ENCODE data around the gene MXD4. TPM values are rescaled to one million over a fixed set of nuclear protein-coding genes. Genes with fewer than 3 reads are reported as not detected.

The MXD4 gene, protein sequence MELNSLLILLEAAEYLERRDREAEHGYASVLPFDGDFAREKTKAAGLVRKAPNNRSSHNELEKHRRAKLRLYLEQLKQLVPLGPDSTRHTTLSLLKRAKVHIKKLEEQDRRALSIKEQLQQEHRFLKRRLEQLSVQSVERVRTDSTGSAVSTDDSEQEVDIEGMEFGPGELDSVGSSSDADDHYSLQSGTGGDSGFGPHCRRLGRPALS
- 10 to 100 TPM; 38.2 to 60.5 (median 52.1) TPM for polyA plus RNA-seq (ENCODE audit: insufficient read length in 10 of 10)
- long read RNA-seq, donor 1, full-length matches to known transcripts = 29 of 29 reads
- long read RNA-seq, donor 1, partial matches to known transcripts = 0 of 29 reads
- long read RNA-seq, donor 1, other reads (novel, unspliced or antisense) = 0 of 29 reads
- long read RNA-seq, donor 2, full-length matches to known transcripts = 14 of 14 reads
- long read RNA-seq, donor 2, partial matches to known transcripts = 0 of 14 reads
- long read RNA-seq, donor 2, other reads (novel, unspliced or antisense) = 0 of 14 reads
- long read RNA-seq, donor 3 = 0 reads
- long read RNA-seq, donor 4, full-length matches to known transcripts = 25 of 25 reads
- long read RNA-seq, donor 4, partial matches to known transcripts = 0 of 25 reads
- long read RNA-seq, donor 4, other reads (novel, unspliced or antisense) = 0 of 25 reads
- long read RNA-seq, donor 5, full-length matches to known transcripts = 29 of 29 reads
- long read RNA-seq, donor 5, partial matches to known transcripts = 0 of 29 reads
- long read RNA-seq, donor 5, other reads (novel, unspliced or antisense) = 0 of 29 reads
- long read RNA-seq, donor 6, full-length matches to known transcripts = 40 of 46 reads
- long read RNA-seq, donor 6, partial matches to known transcripts = 6 of 46 reads
- long read RNA-seq, donor 6, other reads (novel, unspliced or antisense) = 0 of 46 reads
- long read RNA-seq, donor 7, full-length matches to known transcripts = 21 of 21 reads
- long read RNA-seq, donor 7, partial matches to known transcripts = 0 of 21 reads
- long read RNA-seq, donor 7, other reads (novel, unspliced or antisense) = 0 of 21 reads
- long read RNA-seq, donor 8, full-length matches to known transcripts = 28 of 33 reads
- long read RNA-seq, donor 8, partial matches to known transcripts = 5 of 33 reads
- long read RNA-seq, donor 8, other reads (novel, unspliced or antisense) = 0 of 33 reads
- long read RNA-seq, donor 9, full-length matches to known transcripts = 4 of 4 reads
- long read RNA-seq, donor 9, partial matches to known transcripts = 0 of 4 reads
- long read RNA-seq, donor 9, other reads (novel, unspliced or antisense) = 0 of 4 reads

DNA sequence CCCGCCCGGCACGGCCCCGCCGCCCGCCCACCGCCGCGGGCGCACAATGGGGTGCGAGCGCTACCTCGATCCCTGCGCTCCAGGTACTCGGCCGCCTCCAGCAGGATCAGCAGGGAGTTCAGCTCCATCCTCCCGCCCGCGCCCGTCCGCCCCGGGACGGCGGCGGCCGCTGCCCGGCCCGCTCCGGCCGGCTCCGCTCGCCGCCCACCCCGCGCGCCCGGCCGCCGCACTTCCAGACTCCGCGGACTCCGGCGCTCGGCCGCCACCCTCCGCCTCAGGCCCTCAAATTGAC, at the start of gene MXD4:
Gene MXD4, minus strand, starts transcription at position 257 of the 292 bp plus-strand sequence. Its CDS starts 129 bp downstream, at position 128.
- DNase-seq = no peak

DNA sequence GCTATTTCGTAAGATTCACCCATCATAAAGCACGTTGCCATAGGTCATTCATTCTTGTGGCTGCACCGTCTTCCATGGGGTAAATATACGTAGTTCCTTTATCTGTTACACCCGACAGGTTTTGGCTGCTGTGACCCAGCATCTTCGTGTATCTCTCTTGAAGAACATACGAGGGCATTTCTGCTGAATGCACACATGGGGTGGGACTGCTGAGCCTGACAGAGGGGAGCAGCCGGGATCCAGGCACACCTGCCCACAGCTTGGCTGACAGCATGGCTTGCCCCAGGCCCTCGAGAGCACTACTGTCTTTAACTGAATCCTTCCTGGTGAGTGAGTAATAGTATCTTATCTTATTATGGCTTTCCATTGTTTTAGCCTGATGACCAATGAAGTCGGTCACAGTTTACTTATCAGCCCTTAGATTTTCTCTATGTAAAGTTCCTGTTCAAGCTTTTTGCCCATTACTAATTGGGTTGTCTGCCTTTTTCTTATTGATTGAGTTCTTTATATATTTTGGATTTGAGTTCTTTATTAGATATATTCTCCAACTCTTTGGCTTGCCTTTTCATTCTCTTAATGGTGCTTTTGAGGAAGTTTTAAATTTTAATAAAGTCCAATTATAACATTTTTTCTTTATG, 45.0 kb upstream of the MXD4 start:
- DNase-seq = no peak

DNA sequence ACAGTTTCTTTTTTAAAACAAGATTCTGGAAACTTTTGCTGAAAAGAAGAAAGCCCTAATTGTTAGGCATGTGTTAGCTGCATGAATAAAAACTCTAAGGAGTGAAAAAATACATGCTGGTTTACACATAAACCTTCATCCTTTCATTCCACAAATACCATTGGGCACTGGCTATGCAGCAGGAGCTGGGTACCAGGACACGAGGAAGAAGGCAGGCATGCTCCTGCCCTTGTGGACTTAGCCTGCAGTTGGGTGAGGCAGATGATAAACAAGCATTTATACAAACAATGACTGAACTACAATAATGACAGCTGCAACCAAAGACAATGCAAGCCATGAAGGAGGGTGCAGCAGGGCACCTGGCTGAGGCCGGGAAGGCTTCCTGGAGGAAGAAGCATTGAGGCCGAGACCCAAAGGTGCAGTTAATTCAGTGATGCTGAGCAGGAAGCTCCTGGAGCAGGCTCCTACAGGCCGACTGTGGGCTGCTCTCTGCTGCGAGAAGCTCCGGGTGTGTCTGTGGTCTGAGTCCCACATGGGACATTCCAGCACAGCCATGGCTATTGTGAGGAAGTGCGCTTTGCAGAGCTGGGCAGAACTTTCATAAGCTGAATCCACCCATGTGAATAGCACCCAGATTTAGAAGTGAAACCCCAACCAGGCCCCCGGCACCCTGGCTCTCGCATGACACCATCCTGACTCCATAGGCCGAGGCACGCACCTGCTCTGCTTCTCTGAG, 44.0 kb upstream of the MXD4 start:
- DNase-seq = no peak

DNA sequence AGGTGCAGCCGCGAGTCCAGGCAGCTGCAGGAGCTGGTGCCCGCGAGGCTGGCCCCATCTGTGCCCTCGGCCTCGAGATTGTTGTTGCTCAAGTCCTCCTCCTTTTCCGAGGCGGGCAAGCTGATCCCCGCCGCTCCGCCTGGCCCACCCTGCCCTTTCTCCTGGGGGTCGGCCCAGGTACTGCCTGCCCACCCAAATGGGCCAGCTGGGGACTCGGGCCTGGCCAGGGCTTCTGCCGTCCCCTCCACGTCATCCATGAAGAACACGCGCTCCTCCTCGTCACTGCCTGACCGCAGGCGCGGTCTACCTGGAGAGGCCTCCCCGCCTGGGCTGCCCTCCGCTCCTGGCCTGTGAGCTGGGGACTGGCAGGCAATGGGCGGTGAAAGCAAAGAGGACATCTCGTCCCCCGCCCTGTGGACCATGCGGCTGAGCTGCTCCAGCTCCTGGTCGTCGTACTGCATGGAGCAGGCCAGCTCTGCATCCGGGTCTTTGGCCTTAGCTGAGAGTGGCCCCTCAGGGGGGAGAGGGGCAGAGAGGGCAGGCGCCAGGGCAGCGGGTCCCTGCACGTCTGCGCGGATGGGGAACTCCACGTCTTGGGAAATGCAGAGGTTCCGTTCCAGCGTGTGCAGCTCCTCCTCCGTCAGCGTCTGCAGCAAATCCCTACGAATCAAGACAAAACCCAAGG, 43.1 kb upstream of the MXD4 start:
- no peak for DNase-seq

DNA sequence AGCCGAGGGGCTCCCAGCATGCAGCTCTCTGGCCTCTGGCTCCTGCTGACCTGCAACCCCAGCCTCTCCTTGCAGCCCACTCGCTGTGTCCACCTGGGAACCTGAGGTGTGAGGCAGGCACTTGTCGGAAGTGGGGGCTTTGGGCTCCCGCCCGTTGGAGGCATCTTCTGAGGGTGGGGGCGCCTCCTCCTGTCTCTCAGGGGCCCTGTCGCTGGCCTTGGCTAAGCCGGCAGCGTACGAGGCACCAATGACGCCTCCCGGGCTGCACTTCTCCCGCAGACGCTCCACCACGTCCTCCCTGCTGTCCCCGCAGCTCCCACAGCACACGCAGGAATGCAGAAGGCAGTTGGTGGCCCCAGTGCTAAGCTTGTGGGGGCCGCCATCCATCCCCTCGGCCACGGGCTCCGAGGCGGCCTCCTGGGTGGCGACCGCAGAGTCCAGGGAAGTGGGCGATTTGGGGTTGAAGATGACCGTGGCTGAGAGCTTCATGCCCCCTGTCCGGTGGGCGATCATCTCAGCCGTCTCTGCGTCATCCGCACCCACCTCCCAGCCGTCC, 42.5 kb upstream of the MXD4 start:
- DNase-seq = no peak

DNA sequence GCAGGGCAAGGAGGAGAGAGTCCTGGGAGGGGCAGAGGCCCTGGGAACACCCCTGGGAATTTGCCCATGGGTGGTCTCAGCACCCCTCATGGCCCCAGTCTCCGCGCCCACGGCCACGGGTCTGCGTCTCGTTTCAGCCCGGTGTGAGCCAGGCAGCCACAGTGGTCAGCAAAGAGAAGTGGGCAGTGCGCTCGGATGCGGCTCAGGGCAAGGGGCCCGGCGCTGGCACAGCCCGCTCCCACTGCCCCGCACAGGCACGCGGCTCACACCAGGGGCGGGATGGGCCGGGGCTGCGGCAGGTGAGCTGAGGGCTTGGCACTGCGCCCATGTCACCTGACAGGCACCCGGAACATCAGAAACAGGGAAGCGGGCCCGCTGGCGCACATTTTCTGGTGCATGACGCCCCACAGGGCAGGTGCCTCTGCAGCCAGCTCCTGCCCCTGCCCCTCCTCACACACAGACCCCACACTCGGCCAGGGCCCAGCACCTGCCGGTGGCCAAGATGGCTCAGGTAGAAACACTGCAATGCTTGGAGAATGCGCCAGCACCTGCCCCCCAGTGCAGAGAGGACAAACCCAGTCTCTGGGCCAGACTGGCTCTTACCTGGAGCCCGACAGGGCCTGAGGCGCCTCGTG, 41.9 kb upstream of the MXD4 start:
- no peak for DNase-seq

DNA sequence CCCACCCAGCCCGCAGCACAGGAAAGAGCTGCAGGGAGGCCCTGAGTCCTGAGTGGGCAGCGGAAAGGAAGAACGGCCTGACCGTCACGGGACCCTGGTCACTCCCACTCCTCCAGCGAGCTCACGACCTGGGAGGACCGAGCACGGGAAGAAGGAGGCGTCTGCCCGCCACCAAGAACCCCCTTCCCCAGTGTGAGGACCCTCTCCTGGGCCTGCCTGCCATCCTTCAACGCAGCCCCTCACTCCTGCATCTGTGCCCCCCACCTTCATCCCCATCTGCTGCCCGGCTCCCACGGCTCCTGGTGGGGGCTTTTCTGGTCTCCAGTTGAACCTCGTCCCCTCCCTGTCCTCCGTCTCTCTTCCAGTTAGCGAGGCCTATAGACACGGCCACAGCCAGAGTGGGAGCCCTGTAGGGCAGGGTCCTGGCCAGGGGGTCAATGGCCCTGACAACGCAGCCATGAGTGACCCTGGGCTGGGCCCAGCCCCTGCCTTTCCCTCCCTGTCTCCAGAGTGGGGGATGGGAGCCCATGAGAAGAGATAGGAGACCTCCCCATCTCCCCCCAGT, 41.3 kb upstream of the MXD4 start:
- DNase-seq = no peak

DNA sequence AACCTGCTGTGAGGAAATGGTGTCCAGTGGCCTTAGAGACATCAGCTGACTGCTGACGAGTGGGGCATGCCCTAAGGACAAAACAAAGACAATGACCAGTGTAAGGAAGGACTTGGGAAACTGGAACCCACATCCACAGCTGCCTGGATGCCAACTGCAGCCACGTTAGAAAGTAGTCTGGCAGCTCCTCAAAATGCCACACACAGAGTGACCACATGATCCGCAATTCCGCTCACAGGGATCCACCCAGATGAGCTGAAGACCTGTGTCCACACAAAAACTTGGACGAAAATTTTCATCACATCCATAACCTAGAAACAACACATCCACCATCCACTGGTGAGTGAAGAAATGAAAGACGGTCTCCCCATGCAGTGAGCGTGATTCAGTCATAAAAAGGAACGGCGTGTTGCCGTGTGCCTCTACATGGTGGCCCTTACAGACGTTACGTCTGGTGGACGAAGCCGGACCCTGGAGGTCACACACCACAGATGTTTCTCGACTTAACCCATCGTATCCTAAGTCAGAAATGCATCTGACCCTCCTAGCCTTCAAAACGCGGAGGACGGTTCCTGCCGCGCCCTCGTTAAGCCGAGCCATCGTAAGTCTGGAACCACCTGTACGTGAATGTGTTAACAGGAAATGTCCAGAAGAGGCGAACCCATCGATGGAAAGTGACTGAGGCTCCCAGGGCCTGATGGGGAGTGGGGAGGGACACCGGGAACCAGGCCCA, 40.6 kb upstream of the MXD4 start:
- DNase-seq = no peak

DNA sequence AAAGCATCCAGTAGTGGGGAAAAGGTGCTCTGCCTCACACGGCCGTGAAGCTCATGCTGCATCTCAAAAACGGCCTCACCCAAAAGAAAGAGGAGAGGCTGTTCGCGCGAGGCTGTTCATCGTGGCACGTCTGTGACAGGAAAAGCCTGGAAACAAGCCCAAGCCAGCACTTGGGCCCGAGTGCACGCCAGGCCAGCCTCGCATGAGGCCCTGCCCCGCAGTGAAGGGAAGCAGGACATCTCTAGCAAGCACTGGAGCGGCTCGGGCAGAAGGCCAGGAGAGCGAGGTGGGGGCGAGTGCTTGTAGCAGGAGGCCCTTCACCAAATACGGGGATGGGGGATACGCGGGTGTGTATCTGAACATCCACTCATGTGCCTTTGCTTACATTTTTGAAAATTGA, 39.9 kb upstream of the MXD4 start:
- no peak for DNase-seq

DNA sequence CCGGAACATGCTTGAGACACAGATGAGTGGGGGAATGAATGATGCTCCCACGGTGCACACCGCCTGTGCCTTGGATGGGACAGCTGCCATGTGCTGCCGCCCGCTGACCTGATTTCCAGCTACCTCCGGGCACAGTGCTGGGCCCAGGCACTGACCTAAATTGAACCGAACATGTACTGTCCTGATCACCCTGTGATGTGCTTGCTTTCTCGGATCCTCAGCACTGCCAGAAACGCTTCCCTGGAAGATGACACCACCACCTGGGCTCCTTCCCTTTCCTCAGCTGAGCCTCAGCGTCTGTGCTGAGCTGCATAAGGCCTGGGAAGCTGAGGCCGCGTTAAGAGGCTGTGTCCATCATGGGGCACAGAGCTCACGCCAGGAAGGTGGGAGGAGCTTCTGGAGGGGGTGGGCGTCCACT, 39.3 kb upstream of the MXD4 start:
- DNase-seq = no peak

DNA sequence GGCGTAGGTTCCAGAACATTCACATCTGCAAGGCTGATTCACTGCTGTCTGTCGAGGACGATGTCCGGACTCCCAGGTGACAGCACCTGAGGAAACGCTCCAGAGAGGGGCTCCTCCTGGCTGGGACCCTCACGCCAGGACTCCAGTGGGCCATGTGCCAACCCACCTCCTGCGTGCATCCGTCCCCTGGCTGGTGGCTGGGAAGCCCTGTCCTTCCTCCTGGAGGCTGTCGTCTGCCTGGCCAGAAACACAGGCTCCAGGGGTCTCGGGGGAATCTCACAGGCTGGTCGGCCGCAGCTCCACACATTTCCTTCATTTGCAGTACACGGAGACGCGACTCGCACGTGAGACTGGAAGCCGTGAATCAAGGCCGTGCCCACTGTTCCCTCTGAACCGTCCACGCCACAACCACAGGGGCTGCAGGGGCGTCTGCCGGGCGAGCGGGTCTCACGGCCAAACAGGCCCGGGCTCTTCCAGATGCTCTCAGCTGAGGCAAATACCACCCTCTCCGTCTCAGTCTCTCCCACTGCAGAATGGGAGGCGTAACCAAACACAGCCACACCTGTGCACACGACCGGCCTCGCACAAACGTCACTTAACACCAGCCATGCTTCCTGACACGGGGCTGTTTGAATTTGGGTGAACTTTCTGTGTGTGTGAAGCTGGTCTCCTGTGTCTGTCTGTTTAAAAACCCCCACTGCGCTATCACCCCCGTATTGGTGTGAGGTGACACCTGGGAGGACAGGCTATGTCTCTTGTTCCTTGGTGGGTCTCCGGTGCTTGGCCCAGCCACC, 38.7 kb upstream of the MXD4 start:
- DNase-seq = no peak

DNA sequence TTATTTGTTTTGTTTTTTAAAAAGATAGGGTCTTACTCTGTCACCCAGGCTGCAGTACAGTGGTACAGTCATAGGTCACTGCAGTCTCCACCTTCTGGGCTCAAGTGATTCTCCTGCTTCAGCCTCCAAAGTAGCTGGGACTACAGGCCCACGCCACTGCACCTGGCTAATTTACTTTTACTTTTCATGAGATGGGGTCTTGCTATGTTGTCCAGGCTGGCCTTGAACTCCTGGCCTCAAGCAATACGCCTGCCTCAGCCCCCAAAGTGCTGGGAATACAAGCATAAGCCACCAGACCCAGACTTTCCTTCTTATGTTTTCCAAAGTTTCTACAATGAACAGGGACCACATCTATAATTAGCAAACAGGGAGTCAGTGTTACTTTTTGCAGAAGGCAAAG, 37.9 kb upstream of the MXD4 start:
- no peak for DNase-seq

DNA sequence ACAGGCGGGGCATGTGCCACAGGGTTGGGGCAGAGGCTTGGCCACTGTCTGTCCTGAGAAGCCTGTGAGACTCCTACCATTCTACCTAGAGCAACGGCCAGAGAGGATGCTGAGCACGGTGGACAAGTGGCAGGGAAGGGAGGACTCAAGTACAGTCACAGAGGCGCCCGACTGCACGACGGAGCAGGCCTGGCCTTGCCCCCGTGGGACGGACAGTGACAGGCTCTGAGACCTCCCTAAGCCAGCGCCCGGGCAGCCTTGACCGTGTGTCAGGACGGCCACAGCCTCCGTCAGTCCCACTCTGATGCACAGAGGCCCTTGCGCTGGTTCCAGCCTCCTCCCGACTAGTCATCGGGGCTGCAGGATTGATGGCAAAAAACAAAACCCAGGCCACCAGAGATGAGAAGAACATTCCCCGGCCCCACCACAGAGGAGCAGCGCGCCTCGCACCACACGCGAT, 36.7 kb upstream of the MXD4 start:
- no peak for DNase-seq

DNA sequence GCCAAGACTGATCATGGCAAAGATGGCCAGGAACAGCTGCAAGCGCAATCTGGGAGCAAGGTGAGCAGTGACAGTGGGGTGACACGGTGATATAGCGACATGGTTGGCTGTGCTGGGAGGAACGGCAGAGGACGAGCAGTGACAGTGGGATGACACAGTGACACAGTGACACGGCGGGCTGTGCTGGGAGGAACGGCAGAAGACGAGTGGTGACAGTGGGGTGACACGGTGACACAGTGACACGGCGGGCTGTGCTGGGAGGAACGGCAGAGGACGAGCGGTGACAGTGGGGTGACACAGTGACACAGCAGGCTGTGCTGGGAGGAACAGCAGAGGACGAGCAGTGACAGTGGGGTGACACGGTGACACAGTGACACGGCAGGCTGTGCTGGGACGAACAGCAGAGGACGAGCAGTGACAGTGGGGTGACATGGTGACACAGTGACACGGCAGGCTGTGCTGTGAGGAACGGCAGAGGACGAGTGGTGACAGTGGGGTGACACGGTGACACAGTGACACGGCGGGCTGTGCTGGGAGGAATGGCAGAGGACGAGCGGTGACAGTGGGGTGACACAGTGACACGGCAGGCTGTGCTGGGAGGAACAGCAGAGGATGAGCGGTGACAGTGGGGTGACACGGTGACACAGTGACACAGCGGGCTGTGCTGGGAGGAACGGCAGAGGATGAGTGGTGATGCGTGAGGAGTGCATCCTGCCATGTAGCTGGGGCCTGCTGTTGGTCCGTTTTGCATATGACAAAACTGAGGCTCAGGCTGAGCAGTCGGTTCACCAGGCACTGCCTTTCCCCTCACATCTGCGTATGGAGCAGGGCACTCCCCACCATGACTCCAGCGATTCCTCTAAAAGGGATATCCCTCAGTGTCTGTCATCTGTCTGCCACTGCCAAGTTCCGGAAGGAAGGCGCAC, 36.0 kb upstream of the MXD4 start:
- DNase-seq = no peak

DNA sequence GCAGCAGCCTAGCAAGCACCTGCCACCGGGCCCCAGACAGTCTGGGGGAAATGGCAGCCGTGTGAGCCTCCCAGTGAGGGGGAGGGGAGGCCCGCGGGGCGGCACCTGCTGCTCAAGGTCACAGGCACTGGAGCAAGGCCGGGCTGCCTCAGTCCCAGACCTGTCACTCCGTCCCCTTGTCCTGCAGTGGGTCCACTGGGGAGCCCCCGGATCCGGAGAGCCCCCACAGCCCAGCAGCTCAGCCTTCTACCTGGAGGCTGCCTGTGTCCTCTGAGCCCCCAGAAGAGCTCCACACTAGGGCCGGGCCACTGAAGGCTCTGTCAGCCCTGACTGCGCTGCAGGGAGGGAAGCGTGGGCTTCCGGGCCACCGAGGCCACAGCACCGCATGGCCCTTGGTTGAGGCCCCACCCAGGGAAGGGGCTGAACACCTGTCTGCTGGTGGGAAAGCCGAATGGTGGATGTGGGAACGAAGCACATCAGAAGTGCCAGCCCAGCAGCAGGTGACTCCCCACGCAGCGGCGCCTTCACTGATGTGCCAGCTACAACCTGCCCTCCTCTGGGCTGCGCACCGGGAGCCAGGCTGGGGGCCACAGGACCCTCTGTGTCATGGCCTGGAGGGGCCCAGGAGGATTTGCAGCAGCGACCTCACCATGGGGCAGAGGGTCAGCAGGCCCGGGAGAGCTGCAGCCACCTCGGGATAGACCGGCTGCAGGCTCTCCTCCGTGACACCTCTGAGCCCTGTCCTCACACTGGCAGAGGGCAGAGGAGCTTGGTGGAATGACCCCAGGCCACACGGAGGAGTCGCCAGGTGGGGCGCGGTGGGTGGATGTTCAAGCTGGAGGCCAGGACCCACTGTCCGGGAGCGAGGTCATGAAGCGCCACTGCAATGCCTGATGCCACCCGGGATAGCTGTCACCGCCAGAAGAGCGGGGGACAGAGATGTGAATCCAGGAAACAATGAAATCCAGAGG, 35.0 kb upstream of the MXD4 start:
- DNase-seq = no peak

Measured in muscle of back (tissue), 13 donors.